GM19351 (cell line): ENCODE data around the gene MYOG.

ENCODE experiments used
- ATAC-seq: cut with Tn5 transposase; IDR thresholded peaks from one replicate; pipeline ENCODE4 v1.9.1; 2021; ENCODE audit warnings: mild to moderate bottlenecking, moderate library complexity; ENCODE audit not compliant: unreplicated experiment

The MYOG gene

GRCh38 chr1:203034422-203035110, 51.2 kb downstream of the MYOG start:
- ATAC-seq = no peak

GRCh38 chr1:203033917-203034316, 51.9 kb downstream of the MYOG start:
- no peak for ATAC-seq

- ATAC-seq = no peak
These were observed 52.5 kb downstream of the MYOG start for GRCh38 chr1:203033287-203033686.
